ENCODE data around the gene ADGRF1.

DNA sequence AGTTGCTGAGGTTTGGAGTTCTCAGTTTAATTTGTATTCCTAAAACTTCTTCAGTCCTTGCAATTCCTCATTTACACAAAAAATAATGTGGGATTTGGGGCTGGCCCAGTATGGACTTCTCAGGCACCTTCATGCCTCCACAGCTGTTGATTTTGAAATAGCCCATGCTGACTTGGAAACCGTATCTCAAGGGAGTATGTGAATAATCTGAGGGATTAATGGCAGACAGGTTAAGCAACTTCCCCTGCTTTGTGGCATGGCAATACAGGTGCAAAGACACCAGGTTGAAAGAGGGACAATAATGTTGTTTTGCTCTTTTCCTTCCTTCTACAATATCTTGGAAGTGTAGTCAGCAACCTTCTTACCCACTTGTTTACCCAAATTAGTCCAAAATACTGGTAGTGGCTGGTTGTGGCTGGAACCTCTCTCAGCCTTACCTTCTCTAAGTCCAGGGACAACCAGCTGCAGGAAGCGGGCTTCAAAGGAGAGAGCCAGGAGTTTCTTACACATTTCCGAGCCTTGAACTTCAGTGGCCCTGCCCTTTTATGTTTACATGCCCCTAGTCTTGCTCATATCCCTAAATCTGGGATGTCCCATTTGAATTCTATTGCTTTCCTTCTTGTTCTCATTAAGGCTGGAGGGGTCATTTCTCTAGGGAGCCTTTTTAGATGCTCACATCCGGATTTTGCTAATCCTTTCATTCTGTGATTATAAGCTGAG is 44.1 kb upstream of the ADGRF1 start:
- no peak for TF ChIP-seq CTCF (conservative IDR thresholded peaks at IDR 0.05 in 1 of 2, IDR thresholded peaks at IDR 0.05 in 1 of 2; ENCODE audit: low read depth in 1 of 2, low read length in 2 of 2)
- TF ChIP-seq EZH2 (IDR thresholded peaks at IDR 0.05; ENCODE audit: low read length, missing control alignments): no peak
